GM12878 (cell line): Measurements from ENCODE around the gene BANP. TPM values are rescaled to one million over a fixed set of nuclear protein-coding genes. Genes with fewer than 3 reads are reported as not detected.

Experiments
- BRCA1 ChIP-seq: IDR thresholded peaks from 2 replicates; pipeline ENCODE4 v1.6.1; 2011; ENCODE audit warnings: low read depth, low read length, improper control_type of control experiment
- CBX5 ChIP-seq: sonication (generic); IDR thresholded peaks from 2 replicates; pipeline ENCODE4 v1.6.1; 2016; ENCODE audit warnings: low read depth, moderate library complexity, mild to moderate bottlenecking, inconsistent platforms
- CHD4 ChIP-seq: fragments of 200-600 bp; sonication (generic); IDR thresholded peaks from 2 replicates; pipeline ENCODE4 v1.6.1; 2016; ENCODE audit warnings: mild to moderate bottlenecking
- GABPA ChIP-seq: IDR thresholded peaks from 2 replicates; pipeline ENCODE4 v1.6.1; 2014; ENCODE audit warnings: antibody characterized with exemption, low read depth, mild to moderate bottlenecking, inconsistent platforms
- IKZF1 ChIP-seq: fragments of 450-650 bp; conservative IDR thresholded peaks from 2 replicates; pipeline ENCODE4 v1.6.1; 2017; ENCODE audit warnings: antibody characterized with exemption, mild to moderate bottlenecking
- JUND ChIP-seq: IDR thresholded peaks from 2 replicates; pipeline ENCODE4 v1.6.1; 2012; ENCODE audit warnings: low read depth, mild to moderate bottlenecking, low read length, improper control_type of control experiment, moderate library complexity
- MYC ChIP-seq: IDR thresholded peaks from 2 replicates; pipeline ENCODE4 v1.6.1; 2011; ENCODE audit warnings: mild to moderate bottlenecking, low read length, moderate library complexity, inconsistent platforms; ENCODE audit not compliant: insufficient read depth, insufficient replicate concordance, insufficient read length, severe bottlenecking
- NFYA ChIP-seq: IDR thresholded peaks from 2 replicates; pipeline ENCODE4 v1.6.1; 2011; ENCODE audit warnings: low read depth, mild to moderate bottlenecking, low read length, improper control_type of control experiment, borderline replicate concordance
- POLR2A ChIP-seq: IDR thresholded peaks from 2 replicates; pipeline ENCODE4 v1.6.1; 2011; ENCODE audit warnings: low read depth, mild to moderate bottlenecking, low read length
- RAD51 ChIP-seq: fragments of 450-650 bp; IDR thresholded peaks from 2 replicates; pipeline ENCODE4 v1.6.1; 2016; ENCODE audit warnings: moderate library complexity, mild to moderate bottlenecking, inconsistent platforms
- RBBP5 ChIP-seq: fragments of 200-600 bp; sonication (generic); conservative IDR thresholded peaks from 2 replicates; pipeline ENCODE4 v1.6.1; 2016
- RCOR1 ChIP-seq: conservative IDR thresholded peaks from 2 replicates; pipeline ENCODE4 v1.6.1; 2012; ENCODE audit warnings: low read depth, low read length, improper control_type of control experiment
- SPI1 ChIP-seq: IDR thresholded peaks from 2 replicates; pipeline ENCODE4 v1.6.1; 2011; ENCODE audit warnings: low read depth, mild to moderate bottlenecking, low read length, moderate library complexity, borderline replicate concordance; ENCODE audit not compliant: insufficient read depth
- SREBF1 ChIP-seq: IDR thresholded peaks from 2 replicates; pipeline ENCODE4 v1.6.1; 2012; ENCODE audit warnings: mild to moderate bottlenecking, low read length
- SUZ12 ChIP-seq: fragments of 200-600 bp; sonication (generic); IDR thresholded peaks from one replicate; pipeline ENCODE4 v1.6.1; 2018; ENCODE audit warnings: antibody characterized with exemption, mild to moderate bottlenecking; ENCODE audit not compliant: unreplicated experiment
- TCF7 ChIP-seq: IDR thresholded peaks from 2 replicates; pipeline ENCODE4 v1.6.1; 2014; ENCODE audit warnings: antibody characterized with exemption, borderline replicate concordance
- polyA plus RNA-seq, 11 experiments: library from polyadenylated mRNA; depleted of rRNA in 4 of 11; unstranded in 6 of 11; stranded (reverse) in 5 of 11; fragments of >200 nt; fragmentation: Nextera tagmentation in 4 of 11; fragmentation: Illumina TruSeq in 1 of 11; extraction: Ambion mirVana in 4 of 11; extraction: Trizol in 1 of 11; gene quantifications; 1 replicate in 1 of 11; 2 replicates in 10 of 11; pipeline versions ENCODE4 v1.2.1 to v1.2.3, GENCODE V29; 2011 to 2016; ENCODE audit warnings: inconsistent platforms in 2 of 11, missing spikeins in 2 of 11, low read depth in 1 of 11
- total RNA-seq, 4 experiments: library from RNA; depleted of rRNA in 3 of 4; stranded (reverse); fragments of >200 nt in 3 of 4; fragmentation: Illumina TruSeq in 1 of 4; extraction: Trizol in 1 of 4; gene quantifications; 2 replicates each; pipeline versions ENCODE4 v1.2.1 to v1.2.3, GENCODE V29; 2013 to 2021
- TF ChIP-seq, protein P1 (sequence below): fragments of 450-650 bp; IDR thresholded peaks from 2 replicates; pipeline ENCODE4 v1.6.1; 2017; ENCODE audit warnings: mild to moderate bottlenecking, moderate library complexity
- TF ChIP-seq, protein P2 (sequence below): fragments of 450-650 bp; IDR thresholded peaks from 2 replicates; pipeline ENCODE4 v1.6.1; 2018; ENCODE audit warnings: borderline replicate concordance, mild to moderate bottlenecking; ENCODE audit not compliant: partially characterized antibody
- TF ChIP-seq, protein P3 (sequence below): IDR thresholded peaks from 2 replicates; pipeline ENCODE4 v1.6.1; 2011; ENCODE audit warnings: low read depth, mild to moderate bottlenecking, low read length, moderate library complexity, borderline replicate concordance; ENCODE audit errors: extremely low read depth
- TF ChIP-seq, protein P4 (sequence below): fragments of 450-650 bp; IDR thresholded peaks from 2 replicates; pipeline ENCODE4 v1.6.1; 2018; ENCODE audit warnings: mild to moderate bottlenecking, low read depth, moderate library complexity; ENCODE audit not compliant: partially characterized antibody

The BANP gene
- total and polyA plus RNA-seq, 10 of the 15 experiments (the other 5 are each of a cell fraction or from before 2014, with no cell fraction given), result 3.9 to 21.9 (median 12.2) TPM

DNA sequence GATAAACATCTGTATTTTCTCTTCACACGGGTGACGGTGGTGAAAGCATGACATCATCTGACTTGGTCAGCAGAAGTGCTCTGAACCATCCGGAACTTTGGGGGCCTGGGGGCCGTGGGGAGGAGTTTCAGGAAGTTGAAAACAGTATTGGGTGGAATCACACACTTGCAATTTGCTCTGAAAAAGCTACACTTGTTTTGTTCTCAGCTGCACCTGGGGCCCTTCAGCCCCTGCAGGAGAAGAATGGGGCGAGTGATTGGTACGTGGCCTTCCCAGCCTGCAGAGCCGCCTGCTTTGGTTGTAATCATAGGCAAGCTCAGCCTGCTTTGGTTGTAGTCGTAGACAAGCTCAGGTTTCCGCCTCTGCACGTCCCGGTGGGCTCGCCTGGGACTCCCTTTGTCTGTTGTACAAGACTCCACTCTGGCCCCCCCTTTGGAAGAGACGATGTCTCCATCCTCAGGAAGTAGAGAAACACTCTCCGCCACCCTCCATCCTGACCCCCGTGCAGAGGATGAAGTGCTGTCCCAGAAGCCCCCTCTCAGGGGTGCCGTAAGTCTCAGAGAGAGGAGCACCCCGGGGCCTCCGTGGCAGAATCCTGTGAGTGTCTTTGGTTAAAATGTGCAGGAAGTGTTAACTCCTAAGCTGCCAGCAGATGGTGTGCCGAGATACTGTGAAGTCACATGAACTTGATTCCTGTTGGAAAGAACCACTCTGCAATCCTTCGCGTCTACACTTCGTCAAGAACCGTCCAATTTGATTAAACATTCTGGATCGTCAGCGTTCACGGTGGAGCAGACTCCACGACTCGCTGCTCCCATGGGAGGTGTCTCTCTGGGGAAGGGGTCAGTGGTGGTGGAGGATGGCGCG lies 5.4 kb downstream of the BANP start (continued):
- TF ChIP-seq, protein P1, sequence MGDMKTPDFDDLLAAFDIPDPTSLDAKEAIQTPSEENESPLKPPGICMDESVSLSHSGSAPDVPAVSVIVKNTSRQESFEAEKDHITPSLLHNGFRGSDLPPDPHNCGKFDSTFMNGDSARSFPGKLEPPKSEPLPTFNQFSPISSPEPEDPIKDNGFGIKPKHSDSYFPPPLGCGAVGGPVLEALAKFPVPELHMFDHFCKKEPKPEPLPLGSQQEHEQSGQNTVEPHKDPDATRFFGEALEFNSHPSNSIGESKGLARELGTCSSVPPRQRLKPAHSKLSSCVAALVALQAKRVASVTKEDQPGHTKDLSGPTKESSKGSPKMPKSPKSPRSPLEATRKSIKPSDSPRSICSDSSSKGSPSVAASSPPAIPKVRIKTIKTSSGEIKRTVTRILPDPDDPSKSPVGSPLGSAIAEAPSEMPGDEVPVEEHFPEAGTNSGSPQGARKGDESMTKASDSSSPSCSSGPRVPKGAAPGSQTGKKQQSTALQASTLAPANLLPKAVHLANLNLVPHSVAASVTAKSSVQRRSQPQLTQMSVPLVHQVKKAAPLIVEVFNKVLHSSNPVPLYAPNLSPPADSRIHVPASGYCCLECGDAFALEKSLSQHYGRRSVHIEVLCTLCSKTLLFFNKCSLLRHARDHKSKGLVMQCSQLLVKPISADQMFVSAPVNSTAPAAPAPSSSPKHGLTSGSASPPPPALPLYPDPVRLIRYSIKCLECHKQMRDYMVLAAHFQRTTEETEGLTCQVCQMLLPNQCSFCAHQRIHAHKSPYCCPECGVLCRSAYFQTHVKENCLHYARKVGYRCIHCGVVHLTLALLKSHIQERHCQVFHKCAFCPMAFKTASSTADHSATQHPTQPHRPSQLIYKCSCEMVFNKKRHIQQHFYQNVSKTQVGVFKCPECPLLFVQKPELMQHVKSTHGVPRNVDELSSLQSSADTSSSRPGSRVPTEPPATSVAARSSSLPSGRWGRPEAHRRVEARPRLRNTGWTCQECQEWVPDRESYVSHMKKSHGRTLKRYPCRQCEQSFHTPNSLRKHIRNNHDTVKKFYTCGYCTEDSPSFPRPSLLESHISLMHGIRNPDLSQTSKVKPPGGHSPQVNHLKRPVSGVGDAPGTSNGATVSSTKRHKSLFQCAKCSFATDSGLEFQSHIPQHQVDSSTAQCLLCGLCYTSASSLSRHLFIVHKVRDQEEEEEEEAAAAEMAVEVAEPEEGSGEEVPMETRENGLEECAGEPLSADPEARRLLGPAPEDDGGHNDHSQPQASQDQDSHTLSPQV, result no peak
- TF ChIP-seq SREBF1, result no peak
- no peak for TF ChIP-seq RCOR1
- no peak for TF ChIP-seq NFYA
- TF ChIP-seq, protein P2, sequence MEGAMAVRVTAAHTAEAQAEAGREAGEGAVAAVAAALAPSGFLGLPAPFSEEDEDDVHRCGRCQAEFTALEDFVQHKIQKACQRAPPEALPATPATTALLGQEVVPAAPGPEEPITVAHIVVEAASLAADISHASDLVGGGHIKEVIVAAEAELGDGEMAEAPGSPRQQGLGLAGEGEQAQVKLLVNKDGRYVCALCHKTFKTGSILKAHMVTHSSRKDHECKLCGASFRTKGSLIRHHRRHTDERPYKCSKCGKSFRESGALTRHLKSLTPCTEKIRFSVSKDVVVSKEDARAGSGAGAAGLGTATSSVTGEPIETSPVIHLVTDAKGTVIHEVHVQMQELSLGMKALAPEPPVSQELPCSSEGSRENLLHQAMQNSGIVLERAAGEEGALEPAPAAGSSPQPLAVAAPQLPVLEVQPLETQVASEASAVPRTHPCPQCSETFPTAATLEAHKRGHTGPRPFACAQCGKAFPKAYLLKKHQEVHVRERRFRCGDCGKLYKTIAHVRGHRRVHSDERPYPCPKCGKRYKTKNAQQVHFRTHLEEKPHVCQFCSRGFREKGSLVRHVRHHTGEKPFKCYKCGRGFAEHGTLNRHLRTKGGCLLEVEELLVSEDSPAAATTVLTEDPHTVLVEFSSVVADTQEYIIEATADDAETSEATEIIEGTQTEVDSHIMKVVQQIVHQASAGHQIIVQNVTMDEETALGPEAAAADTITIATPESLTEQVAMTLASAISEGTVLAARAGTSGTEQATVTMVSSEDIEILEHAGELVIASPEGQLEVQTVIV, result no peak
- TF ChIP-seq, protein P3, sequence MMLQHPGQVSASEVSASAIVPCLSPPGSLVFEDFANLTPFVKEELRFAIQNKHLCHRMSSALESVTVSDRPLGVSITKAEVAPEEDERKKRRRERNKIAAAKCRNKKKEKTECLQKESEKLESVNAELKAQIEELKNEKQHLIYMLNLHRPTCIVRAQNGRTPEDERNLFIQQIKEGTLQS, result no peak
- TF ChIP-seq POLR2A, result peak; percentile 56; the same call in 1 of the 2 replicates
- TF ChIP-seq CHD4, result no peak
- TF ChIP-seq SPI1, result no peak
- peak; percentile 81 for TF ChIP-seq GABPA
- TF ChIP-seq MYC, result no peak
- no peak for TF ChIP-seq SUZ12
- TF ChIP-seq RBBP5, result no peak
- no peak for TF ChIP-seq RAD51
- peak; percentile 22; the same call in 1 of the 2 replicates for TF ChIP-seq IKZF1
- TF ChIP-seq BRCA1, result no peak
- TF ChIP-seq JUND, result no peak
- TF ChIP-seq, protein P4, sequence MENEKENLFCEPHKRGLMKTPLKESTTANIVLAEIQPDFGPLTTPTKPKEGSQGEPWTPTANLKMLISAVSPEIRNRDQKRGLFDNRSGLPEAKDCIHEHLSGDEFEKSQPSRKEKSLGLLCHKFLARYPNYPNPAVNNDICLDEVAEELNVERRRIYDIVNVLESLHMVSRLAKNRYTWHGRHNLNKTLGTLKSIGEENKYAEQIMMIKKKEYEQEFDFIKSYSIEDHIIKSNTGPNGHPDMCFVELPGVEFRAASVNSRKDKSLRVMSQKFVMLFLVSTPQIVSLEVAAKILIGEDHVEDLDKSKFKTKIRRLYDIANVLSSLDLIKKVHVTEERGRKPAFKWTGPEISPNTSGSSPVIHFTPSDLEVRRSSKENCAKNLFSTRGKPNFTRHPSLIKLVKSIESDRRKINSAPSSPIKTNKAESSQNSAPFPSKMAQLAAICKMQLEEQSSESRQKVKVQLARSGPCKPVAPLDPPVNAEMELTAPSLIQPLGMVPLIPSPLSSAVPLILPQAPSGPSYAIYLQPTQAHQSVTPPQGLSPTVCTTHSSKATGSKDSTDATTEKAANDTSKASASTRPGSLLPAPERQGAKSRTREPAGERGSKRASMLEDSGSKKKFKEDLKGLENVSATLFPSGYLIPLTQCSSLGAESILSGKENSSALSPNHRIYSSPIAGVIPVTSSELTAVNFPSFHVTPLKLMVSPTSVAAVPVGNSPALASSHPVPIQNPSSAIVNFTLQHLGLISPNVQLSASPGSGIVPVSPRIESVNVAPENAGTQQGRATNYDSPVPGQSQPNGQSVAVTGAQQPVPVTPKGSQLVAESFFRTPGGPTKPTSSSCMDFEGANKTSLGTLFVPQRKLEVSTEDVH, result no peak
- no peak for TF ChIP-seq TCF7
- no peak for TF ChIP-seq CBX5
